Measurements from ENCODE around the gene UCN3. TPM values are rescaled to one million over a fixed set of nuclear protein-coding genes. Genes with fewer than 3 reads are reported as not detected.

The UCN3 gene, protein sequence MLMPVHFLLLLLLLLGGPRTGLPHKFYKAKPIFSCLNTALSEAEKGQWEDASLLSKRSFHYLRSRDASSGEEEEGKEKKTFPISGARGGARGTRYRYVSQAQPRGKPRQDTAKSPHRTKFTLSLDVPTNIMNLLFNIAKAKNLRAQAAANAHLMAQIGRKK
- total RNA-seq (2014; rRNA removed; shearing (Covaris generic)), result not detected in 2 replicates

DNA sequence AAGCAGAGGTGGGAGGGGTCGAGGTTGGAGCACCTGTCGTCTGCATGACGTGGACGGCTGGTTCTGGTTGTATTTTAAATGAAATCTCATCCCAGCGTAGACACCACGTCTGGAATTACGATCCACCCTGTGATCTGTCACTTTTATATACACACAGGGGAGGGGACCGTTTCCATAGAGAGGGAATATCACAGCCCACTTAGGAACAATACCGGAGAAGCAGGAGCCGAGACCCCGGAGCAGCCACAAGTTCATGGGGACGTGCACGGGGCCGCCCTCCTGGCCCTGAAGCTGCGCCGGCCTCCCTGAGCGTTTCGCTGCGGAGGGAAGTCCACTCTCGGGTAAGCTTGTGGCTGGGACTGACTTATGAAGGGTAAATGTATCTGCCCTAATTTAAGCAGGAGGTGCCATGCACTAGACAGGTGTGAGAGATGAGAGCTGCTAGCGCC, at the start of gene UCN3:
UCN3 (plus strand) TSS at position 77 of the 449 bp plus-strand sequence. CDS start 8,755 bp downstream, outside the sequence.

DNA sequence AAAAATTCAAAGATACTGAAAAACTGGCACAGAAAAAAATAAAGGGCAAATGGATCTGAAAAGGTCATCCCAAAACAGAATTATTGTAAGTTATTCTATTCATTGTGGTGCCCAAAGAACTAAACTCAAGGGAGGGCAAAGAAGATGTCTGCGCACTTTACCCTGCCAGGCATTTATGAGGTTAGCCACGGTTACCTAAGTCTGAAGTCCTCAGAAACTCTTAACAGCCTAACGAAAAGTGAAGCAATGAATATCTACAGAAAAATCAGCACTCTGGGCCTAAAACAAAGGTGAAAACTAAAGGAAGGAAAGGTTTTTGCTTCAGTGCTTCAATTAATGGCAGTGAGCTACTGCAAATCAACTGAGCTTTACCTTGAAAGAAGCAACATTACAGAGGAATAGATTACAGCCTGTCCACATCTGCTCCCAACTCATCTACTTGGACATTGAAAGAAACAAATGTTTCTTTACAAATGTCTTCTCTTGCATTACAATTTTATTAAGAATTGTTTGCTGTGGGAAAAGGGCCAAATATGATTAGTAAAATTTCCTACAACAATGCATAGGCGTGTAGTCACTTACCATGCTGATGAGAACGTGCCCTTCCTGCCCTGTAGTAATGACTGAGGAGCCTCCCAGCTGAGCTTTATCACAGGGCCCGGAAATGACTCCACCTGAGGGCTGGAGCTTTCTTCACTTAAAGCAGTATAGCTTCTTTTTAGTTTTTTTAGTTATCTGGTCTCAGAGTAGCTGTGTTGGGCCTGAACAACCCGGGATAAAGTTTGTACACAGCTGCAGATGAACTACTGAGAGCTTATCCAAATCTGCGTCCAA, 39.7 kb downstream of the UCN3 start, which contains the start of gene TUBAL3:
TUBAL3 (minus strand) TSS at position 621 of the 834 bp plus-strand sequence; CDS start at position 585, 36 bp downstream.

DNA sequence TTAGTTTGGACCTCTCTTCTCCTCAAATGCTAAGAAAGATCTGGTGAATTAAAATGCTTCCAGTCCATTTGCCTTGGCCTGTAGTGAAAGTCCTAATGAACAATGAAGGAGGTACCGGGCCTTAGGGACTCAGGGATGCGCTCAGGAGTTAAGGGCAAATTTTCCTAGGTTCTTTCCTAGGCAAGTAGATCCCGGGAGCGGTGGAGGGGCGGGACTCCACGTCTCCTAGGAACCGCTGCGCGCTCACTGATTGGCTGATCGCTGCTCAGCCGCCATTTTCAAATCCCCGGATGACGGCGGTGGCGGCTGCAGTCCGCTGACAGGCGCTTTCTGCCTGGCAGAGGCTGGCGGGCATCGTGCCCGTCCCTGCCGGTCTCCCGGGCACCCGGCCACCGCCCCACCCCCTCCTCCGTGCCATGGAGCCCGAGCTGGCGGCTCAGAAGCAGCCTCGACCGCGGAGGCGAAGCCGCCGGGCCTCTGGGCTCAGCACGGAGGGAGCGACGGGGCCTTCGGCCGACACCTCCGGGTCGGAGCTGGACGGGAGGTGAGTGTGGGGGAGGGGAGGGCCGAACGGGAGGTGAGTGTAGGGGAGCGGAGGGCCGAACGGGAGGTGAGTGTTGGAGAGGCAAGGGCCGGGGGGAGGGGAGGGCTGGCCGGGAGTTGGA, 47.6 kb downstream of the UCN3 start, which contains the start of gene NET1:
NET1 (plus strand) TSS at position 281 of the 665 bp plus-strand sequence; CDS start at position 417, 136 bp downstream.

Other genes with a start within 250 kb of the UCN3 start
- 0.21 TPM in 1 of 2 replicates, not detected in the other for gene AKR1C8, start 179.8 kb upstream of the UCN3 start, total RNA-seq (2014; rRNA removed; shearing (Covaris generic))
- not detected in 2 replicates for gene AKR1C4, start 168.1 kb upstream of the UCN3 start, total RNA-seq (2014; rRNA removed; shearing (Covaris generic))
- not detected in 2 replicates for gene TUBAL3, start 39.9 kb downstream of the UCN3 start, total RNA-seq (2014; rRNA removed; shearing (Covaris generic))
- gene NET1, start 47.6 kb downstream of the UCN3 start, total RNA-seq (2014; rRNA removed; shearing (Covaris generic)), result 63.1 and 64.5 TPM in 2 replicates
- gene CALML5, start 134.6 kb downstream of the UCN3 start, total RNA-seq (2014; rRNA removed; shearing (Covaris generic)), result not detected in 2 replicates
- gene CALML3, start 160.0 kb downstream of the UCN3 start, total RNA-seq (2014; rRNA removed; shearing (Covaris generic)), result not detected in 2 replicates